LHCN-M2 (cell line): ENCODE measurements around the gene TCEAL8. TPM values are rescaled to one million over a fixed set of nuclear protein-coding genes. Genes with fewer than 3 reads are reported as not detected.
A peak's percentile ranks its signal among the peaks of the same experiment; 100 is the strongest.
"Not testable (repeated sequence)": the region's sequence is repeated elsewhere in the genome, so short reads cannot be mapped to it uniquely, and the experiment has no call there.

Source experiments
- DNase-seq: peaks from one replicate; pipeline ENCODE4 v3.0.0-alpha.2; 2012; ENCODE audit warnings: low read depth
- polyA plus RNA-seq: library from polyadenylated mRNA; unstranded; fragments of >200 nt; gene quantifications from one replicate; pipeline ENCODE4 v1.2.1, GENCODE V29; 2012; ENCODE audit warnings: missing spikeins
- total RNA-seq: library from RNA; depleted of rRNA; stranded (reverse); fragments of >200 nt; gene quantifications from 2 replicates; pipeline ENCODE4 v1.2.3, GENCODE V29; 2014; rRNA removed

TCEAL8 gene, protein sequence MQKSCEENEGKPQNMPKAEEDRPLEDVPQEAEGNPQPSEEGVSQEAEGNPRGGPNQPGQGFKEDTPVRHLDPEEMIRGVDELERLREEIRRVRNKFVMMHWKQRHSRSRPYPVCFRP
- total RNA-seq, result 144 and 146 TPM in 2 replicates
- polyA plus RNA-seq, result 90.2 TPM

DNA sequence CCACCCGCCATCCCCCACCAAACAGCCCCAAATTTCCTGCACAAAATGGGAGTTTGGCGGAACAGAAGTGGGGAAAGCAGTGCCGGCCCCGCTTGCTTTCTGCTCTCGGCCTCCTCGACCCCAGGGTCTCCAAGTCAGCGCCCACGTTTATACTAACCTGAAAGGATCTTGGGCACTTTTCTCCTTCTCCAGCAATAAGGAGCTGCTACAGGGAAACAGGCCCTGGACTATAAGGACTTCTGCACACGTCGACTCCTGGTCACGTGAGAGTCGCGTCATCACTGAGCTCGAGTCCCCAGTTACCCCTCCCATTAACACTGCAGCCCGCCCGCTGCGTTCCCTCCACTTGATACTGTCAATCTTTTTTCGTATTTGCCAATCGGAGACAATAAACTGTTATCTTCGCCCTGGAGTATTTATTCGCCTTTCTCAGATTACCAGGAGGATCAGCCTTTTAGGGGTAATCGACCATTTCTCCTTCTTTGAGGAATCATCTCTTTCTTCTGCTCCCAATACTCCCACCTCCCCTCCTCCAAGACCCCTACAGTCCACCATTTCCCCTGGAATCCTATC, at the start of gene TCEAL8:
Gene TCEAL8, minus strand, starts transcription at position 235 of the 573 bp plus-strand sequence. CDS start 1,176 bp downstream, outside the sequence.
- peak; percentile 88 for DNase-seq

DNA sequence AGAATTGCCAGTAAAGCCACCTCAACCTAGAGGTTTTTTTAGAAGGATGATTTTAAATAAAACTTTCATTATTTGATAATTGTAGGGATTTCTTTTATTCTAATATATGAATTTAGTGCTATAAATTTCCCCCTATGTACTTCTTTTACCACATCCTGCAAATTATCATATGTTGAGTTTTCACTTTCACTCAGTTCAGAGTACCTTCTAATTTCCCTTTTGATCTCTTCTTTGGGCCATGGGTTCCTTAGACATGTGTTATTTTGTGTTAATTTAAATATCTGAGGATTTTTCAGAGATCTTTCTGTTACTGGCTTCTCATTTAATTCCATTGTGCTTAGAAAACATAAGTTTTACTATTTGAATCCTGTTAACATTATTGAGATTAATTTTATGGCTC, 49.8 kb upstream of the TCEAL8 start:
- DNase-seq, result no peak

DNA sequence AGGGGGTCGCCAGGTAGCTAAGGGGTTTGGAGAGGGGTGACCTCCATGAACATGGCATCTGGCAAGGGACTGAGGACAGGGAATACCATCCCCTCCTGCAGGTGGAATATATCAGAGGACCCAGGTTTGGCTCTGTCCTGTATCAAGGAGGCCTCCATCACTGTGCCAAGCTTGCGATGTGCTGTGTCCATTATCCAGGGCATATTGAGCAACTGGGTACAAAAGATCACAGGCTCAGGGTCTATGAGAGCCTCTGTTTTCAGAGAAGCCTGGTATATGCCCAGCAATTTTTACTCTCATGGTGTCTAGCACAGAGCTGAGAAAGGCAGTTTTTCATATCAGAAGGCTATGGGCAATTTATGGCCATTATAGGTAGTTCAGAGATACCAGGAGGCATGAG, 38.2 kb upstream of the TCEAL8 start:
- no peak for DNase-seq

DNA sequence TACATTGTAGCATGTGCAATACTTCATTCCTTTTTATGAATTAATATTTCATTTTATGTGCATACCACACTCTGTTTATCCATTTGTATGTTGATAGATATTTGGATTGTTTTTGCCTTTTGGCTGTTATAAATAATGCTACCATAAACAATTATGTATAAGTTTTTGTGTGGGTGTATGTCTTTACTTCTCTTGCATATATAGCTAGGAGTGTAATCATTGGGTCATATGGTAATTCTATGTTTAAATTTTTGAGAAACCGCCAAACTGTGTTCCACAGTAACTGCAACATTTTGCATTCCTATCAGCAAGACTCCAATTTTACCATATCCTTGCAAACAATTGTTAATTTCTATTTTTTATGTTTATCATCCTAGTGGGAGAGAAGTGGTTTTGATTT, 24.7 kb upstream of the TCEAL8 start:
- DNase-seq, result no peak

DNA sequence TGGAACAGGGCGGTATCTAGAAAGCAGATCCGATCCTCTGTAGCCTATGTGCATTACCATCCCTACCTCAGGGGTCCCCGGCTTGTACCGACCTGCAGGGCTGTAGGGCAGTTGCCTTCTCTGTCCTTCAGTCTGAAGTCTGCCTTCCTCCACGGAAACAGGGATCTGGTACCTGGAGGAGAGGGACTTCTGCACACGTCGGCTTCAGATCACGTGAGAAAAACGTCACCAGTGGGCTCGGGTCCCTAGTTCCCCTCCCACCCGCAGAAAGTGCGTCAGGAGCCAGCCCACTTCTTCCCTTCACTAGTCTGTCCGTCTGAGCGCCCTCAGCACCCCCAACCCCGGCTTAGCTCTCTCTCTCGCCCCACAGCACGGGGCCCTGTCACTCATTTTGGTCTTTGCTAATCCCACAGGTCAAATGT, 21.6 kb upstream of the TCEAL8 start, which contains the start of gene TCEAL5:
Gene TCEAL5, minus strand, starts transcription at position 170 of the 422 bp plus-strand sequence. CDS start 2,187 bp downstream, outside the sequence.
- no peak for DNase-seq

DNA sequence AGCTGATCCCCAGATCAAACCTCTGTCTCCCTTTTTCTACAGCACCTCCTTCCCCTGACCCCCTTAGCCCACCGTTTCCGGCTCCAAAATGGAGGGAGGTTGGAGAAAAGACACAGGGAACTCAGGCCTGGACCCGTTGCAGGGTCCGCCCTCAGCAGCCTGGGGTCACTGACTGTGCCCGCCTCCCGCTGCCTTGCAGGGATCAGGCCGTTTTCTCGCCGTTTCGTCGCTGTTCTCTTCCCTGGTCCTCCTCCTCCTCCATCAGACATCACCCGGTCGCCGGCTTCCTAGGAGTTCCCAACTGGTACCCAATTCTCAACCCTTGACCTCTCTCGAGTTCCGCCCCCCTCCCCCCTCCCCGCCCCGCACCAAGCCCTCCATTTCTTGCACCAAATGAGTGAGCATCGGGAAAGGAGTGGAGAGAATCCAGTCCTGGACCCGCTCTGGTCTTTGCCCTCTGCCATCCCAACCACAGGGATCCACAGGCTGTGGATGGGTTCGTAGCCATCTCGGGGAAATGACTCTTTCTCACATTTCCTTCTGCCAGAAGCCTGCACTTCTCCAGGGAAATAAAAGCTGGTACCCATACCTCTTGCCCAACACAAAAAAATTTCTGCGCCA, 21.1 kb upstream of the TCEAL8 start:
- no peak for DNase-seq

DNA sequence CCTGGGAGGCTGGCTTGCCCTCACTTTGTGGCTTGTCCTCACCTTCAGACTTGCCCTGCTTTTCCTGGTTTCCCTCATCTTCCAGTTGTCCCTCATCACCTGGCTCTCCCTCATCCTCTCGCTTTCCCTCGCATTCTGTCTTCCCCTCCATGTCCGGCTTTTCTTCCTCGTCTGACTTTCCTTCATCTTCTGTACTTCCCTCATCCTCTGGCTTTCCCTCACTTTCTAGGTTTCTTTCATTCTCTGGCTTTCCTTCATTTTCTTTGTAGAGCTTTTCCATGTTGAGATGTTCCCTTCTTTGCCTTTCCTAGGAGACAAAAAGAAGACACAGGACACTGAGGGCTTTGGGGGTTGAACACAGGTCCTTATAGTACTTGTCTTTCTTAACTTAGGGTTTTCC, 19.3 kb upstream of the TCEAL8 start:
- DNase-seq, result no peak

DNA sequence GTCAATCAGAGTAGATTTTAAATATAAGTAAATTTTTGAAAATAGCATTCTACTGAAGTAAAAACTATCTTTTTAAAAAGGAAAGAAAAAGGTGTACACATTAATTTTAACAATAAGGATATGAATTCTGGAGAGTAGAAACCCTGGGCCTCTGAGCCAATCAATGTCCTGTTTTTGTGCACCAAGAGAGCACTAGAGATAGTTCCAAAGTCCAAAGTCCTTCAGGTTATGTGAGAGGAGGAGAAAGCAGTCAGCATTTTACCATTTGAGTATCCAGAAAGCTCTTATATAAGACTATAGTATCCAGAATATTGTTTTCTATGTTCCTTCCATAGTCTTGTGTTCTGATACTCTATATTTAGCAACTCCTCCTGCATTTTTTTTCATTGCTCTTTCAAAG, 3.3 kb upstream of the TCEAL8 start:
- DNase-seq, result no peak

DNA sequence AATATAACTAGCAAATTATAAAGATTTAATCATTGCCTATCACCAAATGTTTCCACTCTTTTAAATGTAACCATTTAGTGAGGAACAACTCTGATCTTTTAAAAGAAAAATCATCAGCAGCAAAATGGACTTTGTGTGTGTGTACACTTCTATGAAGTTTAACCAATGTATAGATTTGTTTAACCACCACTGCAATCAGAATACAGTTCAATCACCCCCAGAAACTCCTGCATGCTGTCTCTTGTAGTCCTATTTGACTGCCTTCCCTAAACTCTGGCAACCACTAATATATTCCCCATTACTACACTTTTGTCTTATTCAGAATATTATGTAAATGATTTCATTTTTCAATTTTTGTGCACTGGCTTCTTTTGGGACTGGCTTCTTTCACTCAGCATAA, 1.7 kb upstream of the TCEAL8 start:
- no peak for DNase-seq

DNA sequence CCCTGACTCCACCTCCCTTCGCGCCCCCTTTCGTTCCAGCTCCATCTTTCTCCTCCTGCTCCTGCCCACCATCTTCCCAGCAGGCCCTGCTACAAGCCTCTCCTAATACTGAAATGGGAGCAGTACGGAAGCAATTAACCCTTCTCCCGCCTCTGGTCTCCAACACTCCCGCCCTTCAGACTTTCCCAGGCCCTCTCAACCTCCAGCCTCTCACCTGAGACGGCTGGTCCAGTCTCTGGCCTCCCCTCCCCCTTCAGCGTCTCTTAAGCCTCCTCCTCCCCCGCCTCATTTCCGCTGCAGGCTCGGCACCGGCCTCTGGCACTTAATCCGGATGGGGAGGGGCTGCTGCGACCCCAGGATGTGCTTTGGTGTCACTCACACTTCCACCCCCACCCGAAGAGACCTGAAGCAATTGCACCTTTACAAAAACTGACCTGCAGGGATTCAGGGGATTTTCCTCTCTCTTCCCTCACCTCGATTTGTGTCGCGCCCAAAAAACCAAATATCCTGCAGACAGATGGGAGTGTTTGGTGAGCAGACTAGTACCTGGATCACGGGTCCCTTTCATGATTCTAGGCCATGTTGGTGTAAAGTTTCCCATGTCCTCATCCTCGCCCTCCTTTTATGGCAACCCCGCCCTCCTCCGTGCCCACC, 657 bp downstream of the TCEAL8 start:
- DNase-seq, result peak; percentile 31

DNA sequence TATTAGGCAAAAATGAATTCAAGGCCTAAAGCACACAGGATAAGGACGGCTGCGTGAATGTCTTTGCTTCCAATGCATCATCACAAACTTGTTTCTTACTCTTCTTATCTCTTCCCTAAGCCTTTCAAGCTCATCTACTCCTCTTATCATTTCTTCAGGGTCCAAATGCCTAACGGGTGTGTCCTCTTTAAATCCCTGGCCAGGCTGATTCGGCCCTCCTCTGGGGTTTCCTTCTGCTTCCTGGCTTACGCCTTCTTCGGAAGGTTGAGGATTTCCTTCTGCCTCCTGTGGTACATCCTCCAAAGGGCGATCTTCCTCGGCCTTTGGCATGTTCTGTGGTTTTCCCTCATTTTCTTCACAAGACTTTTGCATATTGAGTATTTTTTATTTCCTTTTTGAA, 1.3 kb downstream of the TCEAL8 start:
- DNase-seq, result peak; percentile 9

DNA sequence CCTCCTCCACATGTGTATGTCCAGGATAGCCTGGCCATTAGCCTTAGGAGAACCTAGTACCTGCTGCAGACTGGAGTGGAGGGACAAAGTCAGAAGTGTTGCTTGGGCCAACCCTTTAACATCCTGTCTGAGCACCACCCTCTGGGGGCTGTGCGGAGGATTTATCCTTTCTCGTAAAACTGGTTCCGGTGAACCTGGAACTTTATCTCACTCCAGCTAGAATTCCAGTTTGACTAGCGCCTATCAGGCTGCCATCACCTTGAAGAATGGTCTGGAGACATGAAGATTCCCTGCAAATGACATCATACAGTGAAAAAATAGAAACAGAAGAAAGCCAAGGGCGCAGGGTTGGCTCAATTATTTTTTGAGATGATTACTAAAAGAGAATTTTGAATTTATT, 4.0 kb downstream of the TCEAL8 start:
- DNase-seq, result no peak

DNA sequence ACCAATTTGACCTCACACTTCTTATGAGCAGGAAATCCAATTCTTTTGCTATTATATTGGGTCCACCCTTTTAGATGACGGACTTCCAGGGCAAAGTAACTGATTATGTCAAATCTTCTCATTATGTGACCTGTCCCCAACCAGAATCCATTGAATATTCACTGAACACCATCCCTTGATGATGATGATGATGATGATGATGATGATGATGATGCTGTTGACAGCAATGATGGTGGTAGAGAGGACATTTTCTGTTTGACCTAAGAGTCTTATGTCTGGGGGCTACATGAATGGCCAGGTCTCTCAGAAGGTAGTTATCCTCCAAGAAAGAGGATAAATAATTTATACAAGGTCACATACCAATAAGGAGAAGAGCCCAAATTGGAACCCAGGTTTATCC, 5.2 kb downstream of the TCEAL8 start:
- DNase-seq, result no peak

DNA sequence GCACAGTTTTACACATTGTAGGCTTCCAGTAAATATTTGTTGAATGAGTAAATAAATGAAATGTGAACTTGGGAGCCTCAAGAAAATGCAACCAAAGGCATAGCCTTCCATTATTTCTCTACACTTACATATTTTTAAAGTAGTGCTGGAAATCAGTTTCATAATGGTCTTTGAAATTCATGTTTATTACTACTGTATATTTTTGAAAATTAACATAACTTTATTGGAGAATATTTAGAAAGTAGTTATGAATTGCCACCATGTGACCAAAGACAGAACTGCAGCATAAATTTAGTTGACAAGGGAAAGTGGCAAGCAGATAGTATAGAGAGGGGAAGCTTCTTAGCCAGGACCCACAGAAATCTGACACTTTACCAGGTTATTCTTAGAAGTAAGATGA, 6.4 kb downstream of the TCEAL8 start:
- peak; percentile 11 for DNase-seq

DNA sequence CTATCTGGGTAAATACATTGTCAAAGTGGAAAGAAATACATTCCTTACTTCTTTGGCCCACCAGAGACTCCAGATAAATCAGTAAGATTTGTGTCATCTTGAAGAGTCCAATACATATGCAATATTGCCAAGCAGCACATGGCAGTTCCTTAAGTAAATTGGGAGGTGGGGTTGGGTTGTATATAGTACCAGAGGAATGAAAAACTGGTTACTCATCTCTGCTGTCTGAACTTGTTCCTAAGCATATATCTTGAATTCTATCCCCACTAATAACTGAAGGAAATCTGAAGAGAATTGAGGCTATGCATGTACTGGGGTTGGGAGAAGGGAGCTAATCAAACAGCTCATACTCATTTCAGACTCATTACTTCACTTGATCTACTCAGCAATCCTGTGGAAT, 14.8 kb downstream of the TCEAL8 start:
- no peak for DNase-seq

DNA sequence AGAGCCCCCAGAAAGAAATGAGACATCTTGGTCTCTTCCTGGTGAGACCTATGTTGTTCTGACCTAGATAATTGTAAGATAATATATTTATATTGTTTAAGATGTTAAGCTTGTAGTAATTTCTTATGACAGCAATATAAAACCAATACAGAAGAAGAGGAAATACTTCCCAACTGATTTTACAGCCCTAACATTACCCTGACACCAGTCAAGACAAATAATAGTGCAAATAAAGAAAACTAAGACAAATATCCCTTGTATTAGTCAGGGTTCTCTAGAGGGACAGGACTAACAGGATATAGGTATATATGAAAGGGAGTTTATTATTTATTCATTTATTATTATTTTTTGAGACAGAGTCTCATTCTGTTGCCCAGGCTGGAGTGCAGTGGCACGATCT, 18.7 kb downstream of the TCEAL8 start:
- DNase-seq, result no peak

DNA sequence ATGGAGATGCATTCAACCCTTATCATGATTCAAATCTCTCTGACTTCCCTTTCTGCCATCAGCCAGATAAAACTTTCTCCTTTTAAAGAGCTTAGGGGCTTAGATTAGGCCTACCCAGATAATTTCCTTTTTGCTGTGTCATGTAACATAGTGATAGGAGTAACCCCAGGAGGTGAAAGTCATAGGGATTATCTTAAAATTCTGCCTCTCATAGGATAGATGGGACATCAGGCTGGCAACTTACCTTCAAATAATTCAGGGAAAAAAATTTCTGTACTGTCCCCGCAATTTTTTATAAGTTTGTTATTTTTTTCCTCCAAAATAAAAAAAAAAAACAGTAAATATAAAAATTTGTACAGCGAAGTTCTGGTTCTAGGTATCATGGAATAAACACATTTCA, 19.3 kb downstream of the TCEAL8 start:
- DNase-seq, result not testable (repeated sequence)

DNA sequence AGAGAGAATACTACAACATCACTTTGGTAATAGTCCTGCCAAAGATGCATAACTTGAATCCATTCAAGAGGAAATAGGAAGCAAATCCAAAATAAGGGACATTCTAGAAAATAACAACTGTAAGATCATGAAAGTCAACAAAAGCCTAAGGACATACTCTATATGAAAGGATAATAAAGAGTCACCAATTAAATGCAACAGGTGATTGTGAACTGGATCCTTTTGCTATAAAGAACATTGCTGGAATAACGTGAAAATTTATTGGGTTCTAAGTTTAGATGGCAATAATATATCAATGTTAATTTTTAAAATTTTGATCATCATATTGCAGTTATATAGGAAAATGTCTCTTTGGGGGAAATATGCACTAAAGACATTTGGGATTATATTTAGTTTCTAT, 20.1 kb downstream of the TCEAL8 start:
- no peak for DNase-seq

DNA sequence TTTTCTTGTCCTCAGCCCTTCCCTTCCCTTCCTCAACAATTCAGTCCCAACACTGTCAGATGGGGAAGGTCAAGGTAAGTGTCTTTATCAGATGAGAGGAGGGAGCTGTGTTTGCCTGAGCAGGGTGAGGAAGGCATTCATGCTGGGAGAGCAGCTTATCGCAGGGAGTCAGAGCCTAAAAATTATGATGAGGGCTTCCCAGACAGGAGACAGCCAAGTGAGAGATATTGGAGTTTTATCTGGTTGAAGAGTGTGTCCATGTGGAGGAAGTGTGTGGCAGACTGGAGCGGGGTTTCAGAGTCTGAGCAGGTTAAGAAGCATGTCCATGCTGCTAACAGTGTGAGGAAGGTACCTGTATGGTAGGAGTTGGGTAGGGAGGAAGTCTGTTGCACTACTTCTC, 21.7 kb downstream of the TCEAL8 start:
- DNase-seq, result no peak

DNA sequence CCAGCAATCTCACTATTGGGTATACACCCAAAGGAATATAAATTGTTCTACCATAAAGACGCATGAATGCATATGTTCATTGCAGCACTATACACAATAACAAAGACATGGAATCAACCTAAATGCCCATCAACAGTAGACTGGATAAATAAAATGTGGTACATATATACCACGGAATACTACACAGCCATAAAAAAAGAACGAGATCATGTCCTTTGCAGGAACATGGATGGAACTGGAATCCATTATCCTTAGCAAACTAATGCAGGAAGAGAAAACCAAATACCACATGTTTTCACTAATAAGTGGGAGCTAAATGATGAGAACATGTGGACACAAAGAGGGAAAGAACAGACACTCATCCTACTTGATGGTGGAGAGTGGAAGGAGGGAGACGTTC, 29.0 kb downstream of the TCEAL8 start:
- not testable (repeated sequence) for DNase-seq

DNA sequence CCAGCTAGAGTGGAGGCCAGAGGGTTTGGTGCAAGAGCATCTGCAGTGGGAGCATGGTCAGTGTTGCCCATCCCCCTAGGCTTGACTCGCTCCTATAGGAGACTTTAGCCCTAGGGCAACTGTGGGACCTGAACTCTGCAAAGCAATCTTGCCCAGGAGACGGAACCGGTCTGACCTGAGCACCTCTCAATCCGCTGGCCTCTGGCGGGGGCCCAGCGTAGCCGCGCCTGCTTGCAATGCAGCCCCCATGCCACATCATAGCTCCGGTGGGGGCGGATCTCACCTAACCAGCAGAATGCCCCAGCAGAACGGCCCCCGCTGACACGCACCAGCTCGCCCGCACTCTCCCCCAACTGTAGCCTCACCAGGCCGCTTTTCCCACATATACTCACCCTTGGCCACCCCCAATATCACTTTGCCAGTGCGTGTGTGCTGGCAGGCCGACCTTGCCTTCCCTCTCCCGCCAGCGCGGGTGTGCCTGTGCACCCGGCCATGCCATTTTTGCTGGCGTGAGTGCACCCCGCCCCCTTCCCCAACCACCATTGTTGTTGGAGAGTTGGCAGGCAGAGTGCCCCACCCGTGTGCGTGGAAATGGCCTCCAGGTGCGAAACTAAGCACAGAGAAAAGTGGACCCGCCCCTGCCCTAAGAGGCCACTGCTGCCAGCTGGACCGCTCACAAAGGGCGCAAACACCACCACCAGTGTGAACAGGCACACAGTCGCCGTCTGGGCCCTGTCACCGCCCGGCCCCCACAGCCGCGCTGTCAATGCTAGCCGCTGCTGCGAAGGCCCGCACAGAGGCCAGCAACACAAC, 34.2 kb downstream of the TCEAL8 start:
- no peak for DNase-seq

DNA sequence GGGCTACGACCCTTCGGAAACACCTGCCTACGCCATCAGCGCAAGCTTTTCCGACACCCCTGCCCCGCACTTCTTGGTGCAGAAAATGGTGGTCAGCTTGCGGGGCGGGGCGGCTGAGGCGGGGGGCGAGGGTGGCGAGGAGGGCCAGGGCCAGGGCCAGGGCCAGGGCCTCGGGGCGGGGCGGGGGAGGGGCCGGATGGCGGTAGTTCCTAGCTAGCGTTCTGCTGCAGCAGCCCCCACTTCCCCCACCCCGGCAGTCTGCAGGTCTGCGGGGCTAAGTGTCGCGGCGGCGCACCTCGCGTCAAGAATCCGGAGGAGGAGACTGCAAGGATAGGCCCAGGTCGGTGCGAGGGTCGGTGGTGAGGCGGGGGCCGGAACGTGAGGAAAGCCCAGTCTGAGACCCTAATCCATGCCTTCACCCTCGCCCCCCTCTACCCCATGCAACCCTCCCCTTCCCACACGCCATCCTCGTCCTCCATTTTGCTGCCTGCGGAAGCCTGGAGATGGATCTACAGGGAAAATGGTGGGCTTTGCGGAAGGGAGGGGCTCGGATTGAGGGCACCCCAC, 39.4 kb downstream of the TCEAL8 start:
- no peak for DNase-seq
